UCSD-AML1 (cell line): ENCODE results near the gene SLC41A1.

Experiments used
- DNase-seq: peaks from one replicate; lab custom pipeline; 2025; ENCODE audit not compliant: unreplicated experiment; lab: John Stamatoyannopoulos, UW

Gene SLC41A1

GRCh38 chr1:205760606-205761005, 52.4 kb downstream of the SLC41A1 start:
- DNase-seq, result no peak

GRCh38 chr1:205756552-205756951, 56.4 kb downstream of the SLC41A1 start:
- DNase-seq, result no peak

GRCh38 chr1:205754857-205755256, 58.1 kb downstream of the SLC41A1 start:
- DNase-seq, result no peak

DNA sequence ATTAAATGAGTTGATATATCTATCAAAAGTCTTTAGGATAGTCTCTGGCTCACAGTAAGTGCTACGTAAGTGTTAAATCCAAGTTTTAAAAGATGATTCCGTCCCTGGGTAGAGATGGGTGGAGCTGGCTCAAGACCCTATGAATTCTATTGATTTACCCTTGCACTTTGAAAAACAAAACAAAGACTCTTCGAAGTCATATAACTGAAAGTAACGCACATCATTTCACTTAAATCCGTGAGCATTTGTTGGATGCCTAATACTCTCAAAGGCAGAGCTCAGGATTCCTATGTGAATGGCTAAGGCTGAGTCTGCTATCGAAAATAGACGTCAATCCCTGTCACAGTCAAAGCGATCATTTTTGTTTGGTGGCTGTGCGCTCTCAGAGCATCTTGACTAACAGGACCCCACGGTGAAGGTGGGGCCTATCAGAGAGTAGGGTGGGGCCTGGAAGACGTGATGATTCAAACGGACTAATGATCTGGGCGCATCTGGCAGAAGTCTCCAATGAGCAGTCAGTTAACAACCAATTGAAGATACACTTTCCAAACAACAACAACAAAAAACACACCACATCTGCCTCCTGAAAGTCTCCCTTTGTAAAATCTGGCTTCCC, 61.9 kb downstream of the SLC41A1 start:
- no peak for DNase-seq

DNA sequence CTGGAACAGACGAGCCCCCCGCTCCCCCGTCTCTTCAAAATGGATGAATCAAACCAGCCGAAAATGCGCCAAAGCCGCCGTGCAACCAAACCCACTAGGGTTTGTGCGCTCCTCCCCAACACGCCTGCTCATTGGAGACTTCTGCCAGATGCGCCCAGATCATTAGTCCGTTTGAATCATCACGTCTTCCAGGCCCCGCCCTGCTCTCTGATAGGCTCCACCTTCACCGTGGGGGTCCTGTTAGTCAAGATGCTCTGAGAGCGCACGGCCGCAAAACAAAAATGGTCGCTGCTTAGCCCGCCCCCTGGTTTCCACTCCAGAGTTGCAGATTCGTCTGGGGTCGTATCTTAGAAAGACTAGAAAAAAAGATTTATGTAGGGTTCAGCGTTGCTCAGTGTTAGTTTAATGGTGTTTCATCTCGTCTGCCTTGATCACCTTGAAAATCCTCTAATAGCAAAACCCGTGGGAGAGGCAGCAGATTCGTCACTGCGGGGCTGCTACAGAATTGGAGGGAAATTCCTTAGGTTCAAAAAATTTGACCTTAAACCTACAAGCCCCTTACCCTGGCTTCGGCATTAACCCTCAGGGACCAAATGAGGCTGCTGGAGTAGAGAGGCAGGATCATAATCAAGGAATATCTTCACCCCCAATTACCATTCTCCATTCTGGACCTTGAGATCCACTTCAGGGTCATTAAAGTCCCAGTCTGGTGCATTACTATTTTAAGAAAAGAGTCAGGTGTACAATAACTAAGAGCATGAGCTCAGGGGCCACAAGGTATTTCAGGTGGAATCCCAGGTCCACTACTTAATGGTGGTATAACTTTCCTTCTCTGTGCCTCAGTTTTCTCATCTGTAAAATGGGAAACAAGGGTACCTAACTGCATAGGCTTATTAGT, 62.6 kb downstream of the SLC41A1 start, which contains the start of gene NUCKS1:
Gene NUCKS1 (minus strand): TSS at position 45 of the 898 bp plus-strand sequence. CDS start 209 bp downstream, outside the sequence.
- DNase-seq, result peak; percentile 97

DNA sequence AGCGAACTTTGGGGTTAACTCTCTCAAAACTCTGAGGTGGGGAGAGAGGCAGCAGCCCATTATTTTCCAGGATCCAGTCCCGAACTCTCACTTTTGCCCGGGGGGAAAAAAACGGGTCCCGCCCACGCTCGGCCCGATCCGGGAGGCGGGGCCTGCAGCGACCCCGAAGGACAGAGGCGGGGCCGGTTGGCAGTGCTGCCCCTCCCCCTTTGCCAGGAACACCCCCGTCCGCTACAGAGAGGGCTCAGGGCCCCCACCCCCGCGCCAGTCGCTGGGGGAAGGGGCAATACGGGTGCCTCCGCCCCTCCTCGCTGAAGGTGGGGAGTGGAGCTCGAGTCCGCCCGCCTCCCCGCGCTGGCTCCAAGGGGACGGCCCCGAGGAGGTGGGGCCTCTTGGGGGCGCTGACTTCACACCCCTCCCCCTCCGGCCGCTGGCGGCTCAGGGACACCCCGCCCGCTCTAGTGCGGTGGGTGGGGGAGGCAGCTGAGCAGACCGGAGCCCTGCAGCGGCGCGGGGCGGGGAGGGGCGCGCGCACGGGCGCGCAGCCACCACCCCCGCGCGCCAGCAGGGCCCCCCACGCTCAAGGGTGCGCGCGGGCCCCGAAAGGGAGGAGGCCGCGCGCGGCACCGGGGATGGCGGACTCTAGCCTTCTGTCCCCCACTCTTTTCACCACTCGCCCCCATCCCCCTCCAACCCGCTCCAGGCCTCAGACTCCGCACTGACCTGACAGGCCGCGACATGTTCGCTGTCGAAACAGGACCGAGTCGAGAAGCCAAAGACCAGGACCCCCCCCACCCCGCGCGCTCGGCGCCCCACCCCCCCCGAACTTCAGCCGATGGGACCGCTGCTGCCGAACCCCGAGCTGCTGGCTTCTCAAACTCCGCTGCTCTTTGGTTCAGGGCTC, 63.5 kb downstream of the SLC41A1 start:
- peak; percentile 97 for DNase-seq

GRCh38 chr1:205748403-205749233, 64.4 kb downstream of the SLC41A1 start:
- peak; percentile 13 for DNase-seq

- DNase-seq, result no peak
Measured at GRCh38 chr1:205746757-205747412, 66.1 kb downstream of the SLC41A1 start.

DNA sequence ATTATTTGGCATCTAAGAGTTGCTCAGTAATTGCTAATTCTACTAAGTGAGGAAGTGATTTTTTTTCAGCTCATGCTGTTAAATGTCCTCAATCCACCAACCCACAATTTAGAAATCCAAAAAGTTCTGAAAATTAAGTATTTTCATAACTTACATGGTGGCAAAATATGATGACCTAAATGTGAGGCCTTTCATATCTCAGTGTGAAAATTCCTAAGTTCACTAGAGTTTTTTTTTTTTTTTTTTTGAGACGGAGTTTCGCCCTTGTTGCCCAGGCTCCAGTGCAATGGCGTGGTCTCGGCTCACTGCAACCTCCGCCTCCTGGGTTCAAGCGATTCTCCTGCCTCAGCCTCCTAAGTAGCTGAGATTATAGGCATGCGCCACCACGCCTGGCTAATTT, 68.6 kb downstream of the SLC41A1 start:
- DNase-seq, result no peak

- DNase-seq, result no peak
Measured at GRCh38 chr1:205743977-205744376, 69.0 kb downstream of the SLC41A1 start.

GRCh38 chr1:205741681-205742080, 71.3 kb downstream of the SLC41A1 start:
- DNase-seq, result no peak

- DNase-seq, result no peak
Measured at GRCh38 chr1:205739348-205740160, 73.4 kb downstream of the SLC41A1 start.
